ENCODE measurements around the gene RAPGEF1.

RAPGEF1 gene

GRCh38 chr9:131704988-131705387 is 34.9 kb downstream of the RAPGEF1 start:
- no peak for DNase-seq (ENCODE audit: low read depth in 2 of 2)

GRCh38 chr9:131704141-131704983 is 35.5 kb downstream of the RAPGEF1 start:
- DNase-seq (ENCODE audit: low read depth in 2 of 2) = no peak

GRCh38 chr9:131703697-131704096 is 36.2 kb downstream of the RAPGEF1 start:
- no peak for DNase-seq (ENCODE audit: low read depth in 2 of 2)

- no peak for DNase-seq (ENCODE audit: low read depth in 2 of 2)
These were observed 37.0 kb downstream of the RAPGEF1 start for GRCh38 chr9:131702911-131703310.

- DNase-seq (ENCODE audit: low read depth in 2 of 2) = no peak
These were observed 38.0 kb downstream of the RAPGEF1 start for GRCh38 chr9:131701789-131702337.

- DNase-seq (ENCODE audit: low read depth in 2 of 2) = no peak
These were observed 38.5 kb downstream of the RAPGEF1 start for GRCh38 chr9:131701436-131701781.

GRCh38 chr9:131700765-131701435 is 39.0 kb downstream of the RAPGEF1 start:
- DNase-seq (ENCODE audit: low read depth in 2 of 2) = no peak

- DNase-seq (ENCODE audit: low read depth in 2 of 2) = no peak
These were observed 39.8 kb downstream of the RAPGEF1 start for GRCh38 chr9:131700076-131700475.

GRCh38 chr9:131698618-131698985 is 41.3 kb downstream of the RAPGEF1 start:
- no peak for DNase-seq (ENCODE audit: low read depth in 2 of 2)

- no peak for DNase-seq (ENCODE audit: low read depth in 2 of 2)
These were observed 41.8 kb downstream of the RAPGEF1 start for GRCh38 chr9:131697908-131698617.

- no peak for DNase-seq (ENCODE audit: low read depth in 2 of 2)
These were observed 42.8 kb downstream of the RAPGEF1 start for GRCh38 chr9:131697097-131697496.

GRCh38 chr9:131695836-131696460 is 43.9 kb downstream of the RAPGEF1 start:
- DNase-seq (ENCODE audit: low read depth in 2 of 2) = no peak

GRCh38 chr9:131695366-131695765 is 44.5 kb downstream of the RAPGEF1 start:
- no peak for DNase-seq (ENCODE audit: low read depth in 2 of 2)

- no peak for DNase-seq (ENCODE audit: low read depth in 2 of 2)
These were observed 46.0 kb downstream of the RAPGEF1 start for GRCh38 chr9:131693651-131694597.

- DNase-seq (ENCODE audit: low read depth in 2 of 2) = no peak
These were observed 47.0 kb downstream of the RAPGEF1 start for GRCh38 chr9:131692612-131693562.

- no peak for DNase-seq (ENCODE audit: low read depth in 2 of 2)
These were observed 47.8 kb downstream of the RAPGEF1 start for GRCh38 chr9:131691969-131692611.

- DNase-seq (ENCODE audit: low read depth in 2 of 2) = no peak
These were observed 48.8 kb downstream of the RAPGEF1 start for GRCh38 chr9:131690941-131691573.

- no peak for DNase-seq (ENCODE audit: low read depth in 2 of 2)
These were observed 49.4 kb downstream of the RAPGEF1 start for GRCh38 chr9:131690462-131690861.

GRCh38 chr9:131688377-131688776 is 51.5 kb downstream of the RAPGEF1 start:
- DNase-seq (ENCODE audit: low read depth in 2 of 2) = no peak

Measured in stimulated activated CD8-positive, alpha-beta memory T cell treated with anti-CD3 and anti-CD28 coated beads, Interleukin-2, amount 100 ng/mL, for 48 hours (primary cell).